ENCODE results near the gene ELOB.

DNA sequence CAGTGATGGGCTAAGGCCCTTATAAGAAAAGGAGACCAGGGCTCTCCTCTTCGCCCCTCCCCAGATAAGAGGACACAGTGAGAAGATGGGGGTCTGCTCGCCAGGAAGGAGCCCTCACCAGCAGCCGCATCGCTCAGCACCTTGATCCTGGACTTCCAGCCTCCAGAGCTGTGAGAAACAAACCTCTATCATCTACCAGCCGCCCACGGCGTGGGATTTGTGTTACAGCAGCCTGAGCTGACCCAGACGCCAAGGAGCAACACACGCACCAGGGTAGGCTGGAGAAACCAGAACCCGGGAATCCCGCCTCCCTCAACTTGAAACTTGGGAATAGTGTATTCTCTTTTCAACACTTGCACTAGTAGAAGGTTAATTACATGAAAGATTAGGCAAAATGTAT lies 48.8 kb upstream of the ELOB start:
- no peak for TF ChIP-seq CTCF (IDR thresholded peaks at IDR 0.05)
- TF ChIP-seq POLR2AphosphoS5 (IDR thresholded peaks at IDR 0.05; ENCODE audit: insufficient read depth in 1 of 2, low read depth in 1 of 2), result no peak
- no peak for TF ChIP-seq POLR2A (IDR thresholded peaks at IDR 0.05)
